Liver (tissue), 9 donors: ENCODE data around the gene ST8SIA1. TPM values are rescaled to one million over a fixed set of nuclear protein-coding genes. Genes with fewer than 3 reads are reported as not detected.

Source experiments
- DNase-seq: peaks from one replicate; pipeline ENCODE4 v3.0.0-alpha.2; 2017; ENCODE audit warnings: low spot score
- H3K27ac ChIP-seq, 2 donors: one replicate each; pipeline ENCODE4 v1.7.0; 2013; ENCODE audit warnings: inconsistent platforms in 2 of 2, low read length in 2 of 2, control low read depth in 1 of 2, low read depth in 1 of 2, mild to moderate bottlenecking in 1 of 2
- H3K27me3 ChIP-seq, 4 donors: one replicate each; pipeline versions ENCODE4 v1.6.1 to v1.7.0; 2013; ENCODE audit warnings: low read length in 3 of 4, inconsistent platforms in 1 of 4, mild to moderate bottlenecking in 1 of 4, moderate library complexity in 1 of 4; ENCODE audit not compliant: control insufficient read depth in 4 of 4, insufficient read depth in 4 of 4
- H3K36me3 ChIP-seq, 4 donors: one replicate each; pipeline versions ENCODE4 v1.6.1 to v1.7.0; 2013; ENCODE audit warnings: low read length in 3 of 4, mild to moderate bottlenecking in 3 of 4, low read depth in 1 of 4, moderate library complexity in 1 of 4; ENCODE audit not compliant: control insufficient read depth in 4 of 4, insufficient read depth in 3 of 4
- H3K4me1 ChIP-seq, 4 donors: one replicate each; pipeline versions ENCODE4 v1.6.1 to v1.7.0; 2013; ENCODE audit warnings: low read length in 3 of 4, mild to moderate bottlenecking in 3 of 4, moderate library complexity in 1 of 4; ENCODE audit not compliant: control insufficient read depth in 4 of 4, insufficient read depth in 4 of 4
- H3K4me3 ChIP-seq, 3 donors: one replicate each; pipeline versions ENCODE4 v1.6.1 to v1.7.0; 2013; ENCODE audit warnings: low read length in 3 of 3, control low read depth in 1 of 3, low read depth in 1 of 3, mild to moderate bottlenecking in 1 of 3
- H3K9ac ChIP-seq, 2 donors: one replicate each; pipeline ENCODE4 v1.7.0; 2013; ENCODE audit warnings: low read length in 2 of 2, mild to moderate bottlenecking in 2 of 2, moderate library complexity in 2 of 2, control low read depth in 1 of 2, low read depth in 1 of 2
- H3K9me3 ChIP-seq, 4 donors: one replicate each; pipeline versions ENCODE4 v1.6.1 to v1.7.0; 2013; ENCODE audit warnings: low read length in 3 of 4; ENCODE audit not compliant: control insufficient read depth in 4 of 4
- ATF3 ChIP-seq: IDR thresholded peaks from 2 replicates; pipeline ENCODE4 v1.6.1; 2016; ENCODE audit warnings: antibody characterized with exemption
- CTCF ChIP-seq: fragments of 150-350 bp; IDR thresholded peaks from 2 replicates; pipeline ENCODE4 v1.5.1; 2017; ENCODE audit warnings: improper control_type of control experiment, low read depth, low read length; ENCODE audit not compliant: missing input control
- EGR1 ChIP-seq, 2 donors: IDR thresholded peaks; 2 replicates each; pipeline ENCODE4 v1.6.1; 2016 to 2018; ENCODE audit warnings: antibody characterized with exemption in 2 of 2, low read depth in 2 of 2
- FOXA1 ChIP-seq: IDR thresholded peaks from 2 replicates; pipeline ENCODE4 v1.6.1; 2016; ENCODE audit warnings: antibody characterized with exemption
- FOXA2 ChIP-seq: IDR thresholded peaks from 2 replicates; pipeline ENCODE4 v1.6.1; 2016; ENCODE audit warnings: antibody characterized with exemption
- GABPA ChIP-seq, 2 donors: IDR thresholded peaks in 1 of 2; conservative IDR thresholded peaks in 1 of 2; 2 replicates each; pipeline ENCODE4 v1.6.1; 2016; ENCODE audit warnings: antibody characterized with exemption in 2 of 2, mild to moderate bottlenecking in 1 of 2, moderate library complexity in 1 of 2
- HNF4A ChIP-seq, 2 donors: conservative IDR thresholded peaks; 2 replicates each; pipeline ENCODE4 v1.6.1; 2016; ENCODE audit warnings: antibody characterized with exemption in 2 of 2, mild to moderate bottlenecking in 2 of 2
- HNF4G ChIP-seq: IDR thresholded peaks from 2 replicates; pipeline ENCODE4 v1.6.1; 2016; ENCODE audit warnings: antibody characterized with exemption
- JUND ChIP-seq, 2 donors: IDR thresholded peaks; 2 replicates each; pipeline ENCODE4 v1.6.1; 2016; ENCODE audit warnings: antibody characterized with exemption in 2 of 2
- MAX ChIP-seq: IDR thresholded peaks from 2 replicates; pipeline ENCODE4 v1.6.1; 2016; ENCODE audit warnings: antibody characterized with exemption
- NR2F2 ChIP-seq: IDR thresholded peaks from 2 replicates; pipeline ENCODE4 v1.6.1; 2016; ENCODE audit warnings: antibody characterized with exemption
- RAD21 ChIP-seq, 2 donors: IDR thresholded peaks; 2 replicates each; pipeline ENCODE4 v1.6.1; 2016; ENCODE audit warnings: antibody characterized with exemption in 2 of 2, mild to moderate bottlenecking in 2 of 2
- REST ChIP-seq: IDR thresholded peaks from 2 replicates; pipeline ENCODE4 v1.6.1; 2016; ENCODE audit warnings: antibody characterized with exemption, mild to moderate bottlenecking
- RXRA ChIP-seq, 2 donors: IDR thresholded peaks; 2 replicates each; pipeline ENCODE4 v1.6.1; 2017 to 2018; ENCODE audit warnings: antibody characterized with exemption in 2 of 2, mild to moderate bottlenecking in 1 of 2
- SP1 ChIP-seq: IDR thresholded peaks from 2 replicates; pipeline ENCODE4 v1.6.1; 2018; ENCODE audit warnings: antibody characterized with exemption, mild to moderate bottlenecking
- TAF1 ChIP-seq: conservative IDR thresholded peaks from 2 replicates; pipeline ENCODE4 v1.6.1; 2016; ENCODE audit warnings: antibody characterized with exemption, mild to moderate bottlenecking
- YY1 ChIP-seq: IDR thresholded peaks from 2 replicates; pipeline ENCODE4 v1.6.1; 2016; ENCODE audit warnings: antibody characterized with exemption, mild to moderate bottlenecking
- ZBTB33 ChIP-seq: IDR thresholded peaks from 2 replicates; pipeline ENCODE4 v1.6.1; 2016; ENCODE audit warnings: antibody characterized with exemption
- WGBS: extraction: QIAGEN DNeasy Blood & Tissue Kit; methylation state at CpG from one replicate; pipeline ENCODE4 v1.1.7; 2013; 5-methylcytosine and 5-hydroxymethylcytosine counted together
- polyA plus RNA-seq, 2 donors: library from polyadenylated mRNA; stranded (reverse) in 1 of 2; unstranded in 1 of 2; fragments of 200-250 nt in 1 of 2; fragments of >200 nt in 1 of 2; fragmentation: Nextera tagmentation in 1 of 2; extraction: Ambion mirVana in 1 of 2; gene quantifications; one replicate each; pipeline versions ENCODE4 v1.2.1 to v1.2.3, GENCODE V29; 2013 to 2015
- total RNA-seq, 2 donors: library from RNA; depleted of rRNA; stranded (reverse); fragments of >200 nt; gene quantifications; one replicate each; pipeline ENCODE4 v1.2.3, GENCODE V29; 2014
- donor health status: healthy.
- donor health status: healthy.
- donor health status: healthy.
- donor health status: healthy.
- donor health status: healthy.

The ST8SIA1 gene
- total and polyA plus RNA-seq, 4 donors = 0.02 to 1.0 (median 0.17) TPM; not detected in 1

- H3K27ac ChIP-seq = no peak overlapping the region
- DNase-seq = no peak
- 56% methylated on average over 11 of the region's 11 CpGs for WGBS
- H3K4me1 ChIP-seq = no peaks in the 10 kb centered on the region
- H3K27me3 ChIP-seq = no peaks in the 10 kb centered on the region
- H3K9me3 ChIP-seq = no peaks in the 10 kb centered on the region
- H3K9ac ChIP-seq = no peak overlapping the region
- no peak for TF ChIP-seq SP1
- no peak for TF ChIP-seq EGR1 (IDR thresholded peaks at IDR 0.05; ENCODE audit: low read depth in 2 of 2)
- TF ChIP-seq MAX = no peak
- TF ChIP-seq RXRA (IDR thresholded peaks at IDR 0.05) = no peak
- TF ChIP-seq REST = no peak
- TF ChIP-seq ATF3 = no peak
- no peak for TF ChIP-seq YY1
- no peak for TF ChIP-seq ZBTB33
- no peak for TF ChIP-seq NR2F2
- TF ChIP-seq HNF4G = no peak
- no peak for TF ChIP-seq FOXA2
- TF ChIP-seq HNF4A (conservative IDR thresholded peaks at IDR 0.05) = no peak
- no peak for TF ChIP-seq JUND (IDR thresholded peaks at IDR 0.05)
- no peak for TF ChIP-seq GABPA (IDR thresholded peaks at IDR 0.05 in 1 of 2, conservative IDR thresholded peaks at IDR 0.05 in 1 of 2)
- H3K4me3 ChIP-seq = no peak overlapping the region
- H3K36me3 ChIP-seq = no peaks in the 10 kb centered on the region
These were observed 79.4 kb downstream of the ST8SIA1 start for GRCh38 chr12:22255097-22255496.

GRCh38 chr12:22254478-22254877, 80.0 kb downstream of the ST8SIA1 start:
- Histone ChIP-seq H3K4me1 (no peaks in the 10 kb centered on the region), H3K27me3 (no peaks in the 10 kb centered on the region), H3K27ac (no peak overlapping the region), H3K36me3 (no peaks in the 10 kb centered on the region), H3K4me3 (no peak overlapping the region), H3K9ac (no peak overlapping the region), H3K9me3 (no peaks in the 10 kb centered on the region)
- no peak for TF ChIP-seq JUND (IDR thresholded peaks at IDR 0.05)
- no peak for TF ChIP-seq ZBTB33
- no peak for TF ChIP-seq SP1
- TF ChIP-seq MAX = no peak
- TF ChIP-seq TAF1 = no peak
- no peak for TF ChIP-seq REST
- no peak for TF ChIP-seq RAD21 (IDR thresholded peaks at IDR 0.05)
- TF ChIP-seq RXRA (IDR thresholded peaks at IDR 0.05) = no peak
- TF ChIP-seq GABPA (IDR thresholded peaks at IDR 0.05 in 1 of 2, conservative IDR thresholded peaks at IDR 0.05 in 1 of 2) = no peak
- no peak for TF ChIP-seq FOXA1
- TF ChIP-seq YY1 = no peak
- no peak for TF ChIP-seq FOXA2
- TF ChIP-seq HNF4G = no peak
- TF ChIP-seq CTCF = no peak
- no peak for TF ChIP-seq HNF4A (conservative IDR thresholded peaks at IDR 0.05)
- no peak for TF ChIP-seq NR2F2
- TF ChIP-seq EGR1 (IDR thresholded peaks at IDR 0.05; ENCODE audit: low read depth in 2 of 2) = no peak
- 62% methylated on average over 7 of the region's 7 CpGs for WGBS
- DNase-seq = no peak
